MM.1S (cell line): Measurements from ENCODE around the gene AKAP6.

Source experiments
- EZH2 ChIP-seq: fragments of 300-600 bp; sonication (generic); optimal IDR thresholded peaks from 2 replicates; pipeline ENCODE3; 2017; ENCODE audit warnings: low read depth, mild to moderate bottlenecking, antibody characterized with exemption, low read length, mixed read lengths
- EZH2phosphoT487 ChIP-seq: fragments of 300-600 bp; sonication (generic); IDR thresholded peaks from 2 replicates; pipeline ENCODE4 v1.6.1; 2018; ENCODE audit warnings: antibody characterized with exemption, low read length
- TF ChIP-seq, protein P1 (sequence below): fragments of 300-600 bp; sonication (generic); IDR thresholded peaks from 2 replicates; pipeline ENCODE4 v1.5.1; 2016; ENCODE audit warnings: antibody characterized with exemption, low read length, mixed read lengths

DNA sequence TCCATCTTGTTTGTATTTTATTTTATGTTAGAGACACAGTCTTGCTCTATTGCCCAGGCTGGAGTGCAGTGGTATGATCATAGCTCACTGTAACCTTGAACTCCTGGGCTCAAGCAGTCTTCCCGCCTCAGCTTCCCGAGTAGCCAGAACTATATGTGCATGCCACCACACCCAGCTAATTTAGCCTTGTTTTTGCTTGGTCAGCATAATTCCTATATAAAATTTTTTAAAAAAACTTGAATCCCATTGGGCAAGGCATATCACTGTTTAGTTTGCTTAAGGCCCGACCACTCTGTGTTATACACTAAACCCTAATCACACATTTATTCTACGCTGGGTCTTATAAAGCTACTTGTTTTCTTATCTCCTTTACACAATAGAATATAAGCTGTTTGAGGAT lies 266.4 kb downstream of the AKAP6 start:
- TF ChIP-seq, protein P1, sequence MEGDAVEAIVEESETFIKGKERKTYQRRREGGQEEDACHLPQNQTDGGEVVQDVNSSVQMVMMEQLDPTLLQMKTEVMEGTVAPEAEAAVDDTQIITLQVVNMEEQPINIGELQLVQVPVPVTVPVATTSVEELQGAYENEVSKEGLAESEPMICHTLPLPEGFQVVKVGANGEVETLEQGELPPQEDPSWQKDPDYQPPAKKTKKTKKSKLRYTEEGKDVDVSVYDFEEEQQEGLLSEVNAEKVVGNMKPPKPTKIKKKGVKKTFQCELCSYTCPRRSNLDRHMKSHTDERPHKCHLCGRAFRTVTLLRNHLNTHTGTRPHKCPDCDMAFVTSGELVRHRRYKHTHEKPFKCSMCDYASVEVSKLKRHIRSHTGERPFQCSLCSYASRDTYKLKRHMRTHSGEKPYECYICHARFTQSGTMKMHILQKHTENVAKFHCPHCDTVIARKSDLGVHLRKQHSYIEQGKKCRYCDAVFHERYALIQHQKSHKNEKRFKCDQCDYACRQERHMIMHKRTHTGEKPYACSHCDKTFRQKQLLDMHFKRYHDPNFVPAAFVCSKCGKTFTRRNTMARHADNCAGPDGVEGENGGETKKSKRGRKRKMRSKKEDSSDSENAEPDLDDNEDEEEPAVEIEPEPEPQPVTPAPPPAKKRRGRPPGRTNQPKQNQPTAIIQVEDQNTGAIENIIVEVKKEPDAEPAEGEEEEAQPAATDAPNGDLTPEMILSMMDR: no peak
- TF ChIP-seq EZH2: no peak
- TF ChIP-seq EZH2phosphoT487: no peak
